T-cell (primary cell): ENCODE data around the gene PHF20. TPM values are rescaled to one million over a fixed set of nuclear protein-coding genes. Genes with fewer than 3 reads are reported as not detected.

Experiments used
- ATAC-seq, 4 experiments: fragments of 200-7000 bp in 3 of 4; fragments of 150-1000 bp in 1 of 4; cut with Tn5 transposase; replicated peaks in 1 of 4; 1 replicate in 3 of 4; 2 replicates in 1 of 4; pipeline ENCODE4 v1.10.0; 2021; ENCODE audit warnings: moderate library complexity in 3 of 4, mild to moderate bottlenecking in 2 of 4, moderate number of reproducible peaks in 1 of 4
- CTCF ChIA-PET, 2 donors: fragments of 300-600 bp; sonication (Branson Sonifier 250); formaldehyde crosslinking; loops; one replicate each; lab custom pipeline; 2022; ENCODE audit warnings: antibody characterized with exemption in 2 of 2; lab: Charles Lee
- POLR2A ChIA-PET, 2 donors: fragments of 300-600 bp; sonication (Branson Sonifier 250); formaldehyde crosslinking; loops; one replicate each; lab custom pipeline; 2022; ENCODE audit warnings: antibody characterized with exemption in 2 of 2; lab: Charles Lee
- DNase-seq, 35 experiments: peaks; one replicate each; pipeline versions ENCODE4 v3.0.0 to v3.0.0-alpha.2; 2013 to 2023
- H3K27ac ChIP-seq: one replicate; pipeline ENCODE4 v1.5.1; 2013; ENCODE audit warnings: low read length
- H3K27me3 ChIP-seq, 2 experiments: replicated peaks in 1 of 2; 1 replicate in 1 of 2; 2 replicates in 1 of 2; pipeline versions ENCODE4 v1.6.1 to v1.7.0; 2013; ENCODE audit warnings: low read length in 1 of 2, mixed read lengths in 1 of 2; ENCODE audit not compliant: control insufficient read depth in 2 of 2, insufficient read depth in 2 of 2; ENCODE audit errors: extremely low read depth in 1 of 2
- H3K36me3 ChIP-seq, 2 donors: 1 replicate in 1 of 2; 2 replicates in 1 of 2; pipeline versions ENCODE4 v1.6.1 to v1.7.0; 2013; ENCODE audit warnings: low read length in 1 of 2; ENCODE audit not compliant: control insufficient read depth in 2 of 2, insufficient read depth in 1 of 2; ENCODE audit errors: extremely low read depth in 1 of 2
- H3K4me1 ChIP-seq, 2 experiments: 1 replicate in 1 of 2; 2 replicates in 1 of 2; pipeline versions ENCODE4 v1.6.1 to v1.7.0; 2013; ENCODE audit warnings: low read length in 2 of 2, mixed read lengths in 1 of 2; ENCODE audit not compliant: insufficient read depth in 2 of 2, control insufficient read depth in 1 of 2; ENCODE audit errors: extremely low read depth in 1 of 2
- H3K4me3 ChIP-seq, 2 donors: 1 replicate in 1 of 2; 2 replicates in 1 of 2; pipeline versions ENCODE4 v1.5.1 to v1.7.0; 2013; ENCODE audit warnings: mild to moderate bottlenecking in 2 of 2, low read length in 1 of 2, moderate library complexity in 1 of 2; ENCODE audit not compliant: control insufficient read depth in 1 of 2; ENCODE audit errors: extremely low read depth in 1 of 2
- H3K9me3 ChIP-seq: 2 replicates; pipeline ENCODE4 v1.7.0; 2013
- H3K27ac Mint-ChIP-seq, 2 donors: one replicate each; pipeline ENCODE4 v1.8.0; 2020 to 2021; ENCODE audit warnings: mild to moderate bottlenecking in 2 of 2, mixed read lengths in 2 of 2
- H3K27me3 Mint-ChIP-seq, 2 donors: one replicate each; pipeline ENCODE4 v1.8.0; 2021 to 2022; ENCODE audit warnings: mixed read lengths in 2 of 2
- H3K36me3 Mint-ChIP-seq: one replicate; pipeline ENCODE4 v1.8.0; 2021; ENCODE audit warnings: mixed read lengths
- H3K4me1 Mint-ChIP-seq, 3 donors: one replicate each; pipeline ENCODE4 v1.8.0; 2020 to 2022; ENCODE audit warnings: mixed read lengths in 3 of 3, mild to moderate bottlenecking in 1 of 3
- H3K4me3 Mint-ChIP-seq, 3 donors: one replicate each; pipeline ENCODE4 v1.8.0; 2020 to 2022; ENCODE audit warnings: mild to moderate bottlenecking in 3 of 3, mixed read lengths in 3 of 3, moderate library complexity in 3 of 3
- H3K9me3 Mint-ChIP-seq, 3 donors: one replicate each; pipeline ENCODE4 v1.8.0; 2020 to 2022; ENCODE audit warnings: mixed read lengths in 3 of 3
- WGBS: methylation state at CpG from one replicate; pipeline ENCODE4 v1.1.5; 2013; ENCODE audit warnings: missing lambda C conversion rate; ENCODE audit not compliant: insufficient coverage; 5-methylcytosine and 5-hydroxymethylcytosine counted together
- total RNA-seq, 35 experiments: library from RNA in 6 of 35; stranded (reverse) in 6 of 35; fragments of 120-200 nt in 1 of 35; gene quantifications; one replicate each; pipeline versions ENCODE4 v1.2.1 to v1.2.4 and lab custom pipeline; 2013 to 2026

PHF20 gene
- total RNA-seq, 5 donors from 2014 or later (not counting 1 experiment from before 2014, with no cell fraction given), result 67.8 to 174 (median 68.9) TPM

GRCh38 chr20:35796571-35796970 lies 24.8 kb downstream of the PHF20 start:
- H3K9me3 Mint-ChIP-seq, result no peaks in the 10 kb centered on the region
- H3K4me3 Mint-ChIP-seq, result peak overlapping the region in 1 of 3 donors; percentile 37
- peak overlapping the region; percentile 92 for H3K27ac ChIP-seq
- H3K4me1 ChIP-seq, result peaks cover 7 to 29% of the 10 kb centered on the region in 2 experiments
- H3K4me3 ChIP-seq, result no peak overlapping the region
- no peaks in the 10 kb centered on the region for H3K9me3 ChIP-seq
- WGBS, result no CpG with 5 or more reads among the region's 2 CpGs
- H3K27ac Mint-ChIP-seq, result peak overlapping the region; percentile 80
- H3K36me3 ChIP-seq, result peaks cover 0 to 12% of the 10 kb centered on the region in 2 donors
- POLR2A ChIA-PET, result interaction anchor here (0.5 to 1.7 kb wide), 10 partner anchors 12 to 1283 kb away, joined by 3 to 11 read pairs (median 4); partner anchors contain the start of gene PHF20 (in 1 of the 2)
- H3K27me3 ChIP-seq, result no peaks in the 10 kb centered on the region
- peaks cover 13% of the 10 kb centered on the region for H3K36me3 Mint-ChIP-seq
- H3K27me3 Mint-ChIP-seq, result no peaks in the 10 kb centered on the region
- ATAC-seq (peak; percentile 46 to 92 (median 52)), DNase-seq (peak in 6 of 35 experiments; percentile 14 to 60 (median 27))
- CTCF ChIA-PET, result interaction anchor here in 1 of 2 donors (0.6 to 1.3 kb wide), 4 partner anchors 16 to 101 kb away, joined by 3 to 4 read pairs (median 4); partner anchors contain the start of genes PHF20 and RBM39
- peaks cover 49 to 52% (median 51%) of the 10 kb centered on the region in 3 donors for H3K4me1 Mint-ChIP-seq

GRCh38 chr20:35801865-35802264 lies 30.1 kb downstream of the PHF20 start:
- POLR2A ChIA-PET, result no interaction called here
- 100% methylated on average over 1 of the region's 1 CpG for WGBS

DNA sequence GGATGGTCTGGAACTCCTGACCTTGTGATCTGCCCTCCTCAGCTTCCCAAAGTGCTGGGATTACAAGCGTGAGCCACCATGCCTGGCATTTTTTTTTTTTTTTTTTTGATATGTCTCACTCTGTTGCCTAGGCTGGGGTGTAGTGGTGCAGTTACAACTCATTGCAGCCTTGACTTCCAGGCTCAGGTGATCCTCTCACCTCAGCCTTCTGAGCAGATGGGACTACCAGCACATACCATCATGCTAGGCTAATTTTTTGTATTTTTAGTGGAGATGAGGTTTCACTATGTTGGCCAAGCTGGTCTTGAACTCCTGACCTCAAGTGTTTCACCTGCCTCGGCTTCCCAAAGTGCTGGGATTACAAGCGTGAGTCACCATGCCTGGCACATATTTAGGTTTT lies 34.3 kb downstream of the PHF20 start:
- Mint-ChIP-seq H3K9me3 (no peaks in the 10 kb centered on the region), H3K4me1 (peaks cover 22 to 29% (median 23%) of the 10 kb centered on the region in 3 donors), H3K36me3 (peaks cover 28% of the 10 kb centered on the region), H3K4me3 (no peak overlapping the region), H3K27ac (no peak overlapping the region), H3K27me3 (no peaks in the 10 kb centered on the region)
- CTCF ChIA-PET, result no interaction called here
- no peak for DNase-seq
- Histone ChIP-seq H3K27me3 (no peaks in the 10 kb centered on the region), H3K9me3 (no peaks in the 10 kb centered on the region), H3K4me1 (no peaks in the 10 kb centered on the region), H3K36me3 (peaks cover 10 to 39% of the 10 kb centered on the region in 2 donors), H3K27ac (no peak overlapping the region), H3K4me3 (no peak overlapping the region)
- no peak for ATAC-seq
- WGBS, result 100% methylated on average over 1 of the region's 3 CpGs
- POLR2A ChIA-PET, result interaction anchor here in 1 of 2 donors (0.6 kb wide), 1 partner anchor 11 kb away, joined by 4 read pairs; no protein-coding TSS in a partner anchor

More at GRCh38 chr20:35801865-35802264, 30.1 kb downstream of the PHF20 start:
- H3K27ac Mint-ChIP-seq, result peak overlapping the region; percentile 66 to 74
- ATAC-seq (no peak), DNase-seq (no peak)
- H3K4me3 ChIP-seq, result no peak overlapping the region
- peaks cover 19% of the 10 kb centered on the region for H3K36me3 Mint-ChIP-seq
- no peaks in the 10 kb centered on the region for H3K9me3 Mint-ChIP-seq
- H3K4me3 Mint-ChIP-seq, result no peak overlapping the region
- H3K27me3 Mint-ChIP-seq, result no peaks in the 10 kb centered on the region
- peak overlapping the region; percentile 35 for H3K27ac ChIP-seq
- peaks cover 10 to 37% of the 10 kb centered on the region in 2 donors for H3K36me3 ChIP-seq
- no peaks in the 10 kb centered on the region for H3K27me3 ChIP-seq
- no peaks in the 10 kb centered on the region for H3K9me3 ChIP-seq
- H3K4me1 Mint-ChIP-seq, result peaks cover 24 to 29% (median 25%) of the 10 kb centered on the region in 3 donors
- H3K4me1 ChIP-seq, result peaks cover 0 to 12% of the 10 kb centered on the region in 2 experiments
- CTCF ChIA-PET, result no interaction called here

DNA sequence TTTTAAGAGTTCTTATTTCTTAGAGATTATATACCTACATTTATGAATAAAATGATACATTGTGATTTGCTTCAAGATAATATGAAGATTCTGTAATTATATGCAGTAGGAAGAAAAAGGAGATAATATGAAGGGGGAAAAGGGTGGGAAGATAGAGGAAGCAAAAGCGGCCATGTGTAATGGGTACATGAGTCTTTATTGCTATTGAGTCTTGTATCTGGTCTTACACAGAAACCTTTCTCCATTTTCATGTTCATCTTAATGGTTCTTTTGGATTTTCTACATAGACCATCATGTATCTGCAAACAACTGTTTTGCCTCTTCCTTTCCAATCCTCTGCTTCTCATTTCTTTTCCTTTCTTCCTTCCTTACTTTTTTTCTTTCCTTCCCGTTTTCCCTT lies 36.1 kb downstream of the PHF20 start:
- Mint-ChIP-seq H3K27me3 (no peaks in the 10 kb centered on the region), H3K27ac (no peak overlapping the region), H3K9me3 (no peaks in the 10 kb centered on the region), H3K4me3 (no peak overlapping the region), H3K36me3 (peaks cover 23% of the 10 kb centered on the region), H3K4me1 (peaks cover 14 to 22% (median 19%) of the 10 kb centered on the region in 3 donors)
- WGBS, result no CpG with 5 or more reads among the region's 2 CpGs
- DNase-seq (no peak), ATAC-seq (no peak)
- ChIA-PET POLR2A (no interaction called here), CTCF (no interaction called here)
- H3K9me3 ChIP-seq, result no peaks in the 10 kb centered on the region
- H3K36me3 ChIP-seq, result peaks cover 8 to 35% of the 10 kb centered on the region in 2 donors
- no peaks in the 10 kb centered on the region for H3K4me1 ChIP-seq
- H3K27me3 ChIP-seq, result no peaks in the 10 kb centered on the region
- H3K27ac ChIP-seq, result no peak overlapping the region
- H3K4me3 ChIP-seq, result no peak overlapping the region

DNA sequence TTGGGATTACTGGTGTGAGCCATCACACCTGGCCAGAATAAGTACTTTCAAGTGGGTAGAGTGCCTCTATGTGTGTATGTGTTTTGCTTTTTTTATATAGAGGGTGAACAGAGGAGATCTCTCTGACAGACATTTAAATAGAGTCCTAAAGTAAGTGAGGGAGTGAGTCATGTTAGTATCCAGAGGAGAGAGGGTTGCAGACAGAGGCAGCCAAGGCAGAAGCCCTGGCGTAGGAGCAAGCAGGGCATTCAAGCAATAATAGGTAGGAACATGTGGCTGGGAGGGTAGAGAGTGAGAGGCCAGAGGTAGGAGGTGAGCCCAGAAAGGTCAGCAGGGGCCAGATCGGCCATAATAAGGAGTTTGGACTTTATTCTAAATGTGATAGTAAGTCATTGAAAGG lies 48.9 kb downstream of the PHF20 start:
- peaks cover 0 to 6% of the 10 kb centered on the region in 2 experiments for H3K4me1 ChIP-seq
- H3K36me3 ChIP-seq, result peaks cover 0 to 14% of the 10 kb centered on the region in 2 donors
- H3K9me3 Mint-ChIP-seq, result no peaks in the 10 kb centered on the region
- WGBS, result 92% methylated on average over 2 of the region's 2 CpGs
- H3K27me3 ChIP-seq, result no peaks in the 10 kb centered on the region
- peak overlapping the region; percentile 5 to 49 for H3K27ac Mint-ChIP-seq
- H3K9me3 ChIP-seq, result no peaks in the 10 kb centered on the region
- peaks cover 28% of the 10 kb centered on the region for H3K36me3 Mint-ChIP-seq
- H3K4me3 ChIP-seq, result no peak overlapping the region
- ChIA-PET CTCF (no interaction called here), POLR2A (interaction anchor here in 1 of 2 donors (0.6 kb wide), 2 partner anchors 109 to 1039 kb away, joined by 3 to 5 read pairs; no protein-coding TSS in a partner anchor)
- ATAC-seq (no peak), DNase-seq (no peak)
- no peak overlapping the region for H3K4me3 Mint-ChIP-seq
- no peaks in the 10 kb centered on the region for H3K27me3 Mint-ChIP-seq
- H3K4me1 Mint-ChIP-seq, result peaks cover 33 to 36% (median 36%) of the 10 kb centered on the region in 3 donors
- no peak overlapping the region for H3K27ac ChIP-seq

DNA sequence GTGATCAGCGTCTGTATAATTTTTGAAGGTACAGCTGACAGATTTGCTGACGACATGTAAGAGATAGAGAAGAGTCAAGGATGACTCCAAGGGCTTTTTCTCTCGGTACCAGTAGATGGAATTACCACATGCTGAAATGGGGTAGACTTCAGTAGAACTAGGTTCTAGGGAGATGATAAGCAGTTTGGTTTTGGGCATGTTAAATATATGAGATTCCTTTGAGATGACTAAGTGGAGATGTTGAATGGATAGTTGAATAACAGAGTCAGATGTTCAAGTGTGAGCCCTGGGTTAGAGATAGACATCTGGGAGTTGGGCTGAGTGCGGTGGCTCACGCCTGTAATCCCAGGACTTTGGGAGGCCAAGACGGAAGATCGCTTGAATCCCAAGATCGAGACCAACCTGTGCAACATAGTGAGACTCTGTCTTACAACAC lies 50.0 kb downstream of the PHF20 start:
- no peak for DNase-seq
- POLR2A ChIA-PET, result no interaction called here
- no peak overlapping the region for H3K4me3 ChIP-seq
- no peak overlapping the region for H3K27ac ChIP-seq
- H3K27me3 ChIP-seq, result no peaks in the 10 kb centered on the region
- CTCF ChIA-PET, result interaction anchor here in 1 of 2 donors (0.7 kb wide), 1 partner anchor 47 kb away, joined by 3 read pairs; no protein-coding TSS in a partner anchor
- H3K4me1 Mint-ChIP-seq, result peaks cover 42 to 44% (median 42%) of the 10 kb centered on the region in 3 donors
- H3K4me3 Mint-ChIP-seq, result no peak overlapping the region
- 94% methylated on average over 3 of the region's 8 CpGs for WGBS
- H3K27me3 Mint-ChIP-seq, result no peaks in the 10 kb centered on the region
- peaks cover 31% of the 10 kb centered on the region for H3K36me3 Mint-ChIP-seq
- H3K27ac Mint-ChIP-seq, result no peak overlapping the region
- peaks cover 0 to 11% of the 10 kb centered on the region in 2 donors for H3K36me3 ChIP-seq
- H3K9me3 ChIP-seq, result no peaks in the 10 kb centered on the region
- peaks cover 0 to 6% of the 10 kb centered on the region in 2 experiments for H3K4me1 ChIP-seq
- no peak for ATAC-seq
- no peaks in the 10 kb centered on the region for H3K9me3 Mint-ChIP-seq
